GM21367 (cell line): Measurements from ENCODE around the gene CST6.
"Not testable (repeated sequence)": the region's sequence is repeated elsewhere in the genome, so short reads cannot be mapped to it uniquely, and the experiment has no call there.

Source experiments
- ATAC-seq: cut with Tn5 transposase; IDR thresholded peaks from one replicate; pipeline ENCODE4 v1.9.1; 2021; ENCODE audit not compliant: unreplicated experiment

The CST6 gene

DNA sequence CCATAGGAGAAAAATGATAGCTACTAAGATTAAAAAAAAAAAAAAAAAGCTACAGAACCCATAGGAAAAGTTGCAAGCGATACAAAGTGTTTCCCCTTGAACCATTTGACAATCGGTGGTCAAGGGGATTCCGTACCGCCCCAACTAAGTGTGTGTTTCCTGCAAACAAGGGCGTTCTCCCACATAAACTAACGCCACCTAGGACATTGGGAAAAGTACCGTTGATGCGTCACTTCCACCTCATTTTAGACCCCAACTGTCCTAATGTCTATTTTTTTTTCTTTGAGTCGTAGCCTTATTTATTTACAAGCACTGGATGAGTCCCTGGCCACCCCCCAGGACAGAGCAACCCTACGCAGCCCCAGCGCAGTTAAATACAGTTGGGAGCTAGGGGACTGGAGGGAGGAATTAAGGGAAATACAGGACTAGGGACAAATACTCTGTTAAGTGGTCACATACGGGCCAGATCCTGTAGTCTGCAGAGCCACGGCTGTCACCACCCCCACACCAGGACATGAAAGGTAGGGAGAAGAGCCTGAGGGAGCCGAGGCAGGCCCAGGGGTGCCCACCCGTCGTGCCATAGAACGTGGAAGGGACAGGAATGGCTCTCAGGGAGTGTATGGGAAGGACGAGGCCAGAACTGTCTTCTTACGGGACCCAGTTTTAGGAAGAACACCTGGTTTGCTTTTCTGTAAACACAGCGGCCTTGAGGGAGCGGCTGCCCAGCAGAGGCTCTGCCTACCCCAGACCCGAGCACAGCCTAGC lies 28.8 kb upstream of the CST6 start:
- ATAC-seq, result no peak

DNA sequence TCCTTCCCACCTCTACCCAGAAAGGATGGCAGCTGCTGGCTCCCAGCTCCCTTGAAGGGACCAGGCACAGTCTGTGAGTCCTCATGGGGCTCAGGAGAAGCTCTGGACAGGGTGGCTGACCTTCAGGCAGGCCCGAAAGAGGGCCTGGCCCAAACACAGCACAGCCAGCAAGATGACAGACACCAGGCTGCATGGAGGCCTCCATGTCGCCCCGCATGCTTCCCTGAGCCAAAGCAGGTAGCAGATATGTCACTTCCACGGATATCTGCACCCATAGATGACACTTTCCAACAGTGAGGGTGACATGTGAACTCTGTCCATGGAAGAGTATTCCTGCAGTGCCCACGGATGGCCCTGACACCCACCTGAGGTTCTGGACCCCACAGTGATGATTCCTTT lies 28.2 kb upstream of the CST6 start:
- no peak for ATAC-seq

DNA sequence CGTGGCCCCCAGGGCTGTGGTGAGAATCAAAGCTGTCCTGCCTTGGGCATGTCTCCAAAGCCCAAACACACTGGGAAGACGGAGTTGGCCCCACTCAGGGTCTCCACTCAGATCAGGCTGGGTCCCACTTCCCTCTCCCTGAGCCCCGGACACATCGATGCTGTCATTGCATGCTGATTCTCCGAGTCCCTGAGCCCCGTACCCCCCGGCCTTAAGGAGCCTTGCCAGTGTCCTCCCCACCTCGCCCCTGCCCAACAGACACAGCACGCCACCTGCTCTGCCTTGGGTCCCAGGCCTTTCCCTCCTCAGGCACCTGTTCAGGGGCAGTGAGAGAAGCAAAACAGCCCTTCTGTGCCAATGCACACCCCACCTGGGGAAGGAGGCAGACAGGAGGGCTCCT lies 24.5 kb upstream of the CST6 start:
- ATAC-seq, result no peak

DNA sequence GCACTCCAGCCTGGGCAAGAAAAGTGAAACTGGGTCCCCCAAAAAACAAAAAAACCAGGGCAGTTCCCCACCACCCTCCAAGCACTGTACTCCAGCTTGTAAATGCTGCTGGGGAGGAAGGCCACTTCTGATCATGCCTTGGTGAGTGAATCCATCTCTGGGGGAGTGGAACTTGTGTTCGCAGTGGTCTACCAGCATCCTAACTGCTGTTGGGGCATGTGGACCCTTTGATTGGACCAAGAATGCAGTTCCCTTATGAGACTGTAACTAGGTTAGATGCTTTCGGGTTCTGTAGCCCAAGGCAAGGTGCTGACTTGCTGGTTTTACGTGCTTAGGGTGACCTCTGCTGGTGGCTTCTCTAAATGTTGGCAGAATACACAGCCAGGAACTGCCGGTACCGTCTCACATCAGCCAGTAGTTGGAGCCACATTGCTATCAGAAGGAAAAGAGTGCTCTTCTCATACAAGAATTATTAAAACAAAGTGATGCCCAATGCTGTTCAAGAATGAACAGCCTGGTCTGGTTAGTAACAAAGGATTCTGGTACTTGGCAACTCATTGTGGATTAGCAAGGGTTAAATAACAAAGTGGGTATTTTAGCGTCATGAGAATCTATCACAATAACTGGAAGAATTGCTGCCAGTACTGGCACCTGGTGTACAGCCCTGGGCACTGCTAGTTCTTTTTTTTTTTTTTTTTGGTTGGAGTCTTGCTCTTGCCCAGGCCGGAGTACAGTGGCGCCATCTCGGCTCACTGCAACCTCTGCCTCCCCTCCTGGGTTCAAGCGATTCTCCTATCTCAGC lies 22.8 kb upstream of the CST6 start:
- ATAC-seq, result peak; percentile 90

DNA sequence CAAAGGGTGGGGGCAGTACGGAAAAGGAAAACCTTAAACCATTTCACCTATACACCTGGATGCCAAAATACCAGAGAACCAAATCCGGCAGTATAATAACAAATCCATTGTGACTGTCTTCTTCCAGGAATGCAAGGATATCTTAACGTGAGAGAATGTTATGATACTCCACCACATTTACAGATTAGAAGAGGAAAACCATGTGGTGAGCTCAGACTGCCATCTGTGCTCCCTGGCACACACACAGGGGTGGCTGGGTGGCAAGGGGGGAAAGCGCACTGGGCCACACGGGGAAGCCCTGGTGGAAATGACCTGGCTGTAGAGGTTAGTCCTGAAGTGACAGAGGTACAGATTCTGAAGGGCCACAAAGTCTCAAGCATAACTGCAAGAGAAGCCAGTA lies 19.8 kb upstream of the CST6 start:
- no peak for ATAC-seq

DNA sequence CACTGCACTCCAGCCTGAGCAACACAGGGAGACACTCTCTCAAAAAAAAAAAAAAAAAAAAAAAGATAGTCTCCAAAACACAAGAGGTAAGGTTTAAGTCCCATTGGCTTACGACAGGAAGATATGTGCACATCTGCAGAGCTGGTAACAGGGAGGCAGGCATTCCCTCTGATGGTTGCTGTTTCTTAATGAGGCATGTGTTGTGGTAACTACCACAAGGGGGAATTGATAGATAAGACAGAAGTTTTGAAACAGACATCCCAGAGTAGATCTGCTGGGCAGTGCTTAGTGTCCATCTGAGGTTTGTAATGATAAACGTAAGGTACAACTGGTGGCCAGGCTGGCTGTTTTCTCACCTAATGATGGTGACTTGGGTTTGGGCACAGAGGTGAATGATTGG lies 14.5 kb upstream of the CST6 start:
- no peak for ATAC-seq

DNA sequence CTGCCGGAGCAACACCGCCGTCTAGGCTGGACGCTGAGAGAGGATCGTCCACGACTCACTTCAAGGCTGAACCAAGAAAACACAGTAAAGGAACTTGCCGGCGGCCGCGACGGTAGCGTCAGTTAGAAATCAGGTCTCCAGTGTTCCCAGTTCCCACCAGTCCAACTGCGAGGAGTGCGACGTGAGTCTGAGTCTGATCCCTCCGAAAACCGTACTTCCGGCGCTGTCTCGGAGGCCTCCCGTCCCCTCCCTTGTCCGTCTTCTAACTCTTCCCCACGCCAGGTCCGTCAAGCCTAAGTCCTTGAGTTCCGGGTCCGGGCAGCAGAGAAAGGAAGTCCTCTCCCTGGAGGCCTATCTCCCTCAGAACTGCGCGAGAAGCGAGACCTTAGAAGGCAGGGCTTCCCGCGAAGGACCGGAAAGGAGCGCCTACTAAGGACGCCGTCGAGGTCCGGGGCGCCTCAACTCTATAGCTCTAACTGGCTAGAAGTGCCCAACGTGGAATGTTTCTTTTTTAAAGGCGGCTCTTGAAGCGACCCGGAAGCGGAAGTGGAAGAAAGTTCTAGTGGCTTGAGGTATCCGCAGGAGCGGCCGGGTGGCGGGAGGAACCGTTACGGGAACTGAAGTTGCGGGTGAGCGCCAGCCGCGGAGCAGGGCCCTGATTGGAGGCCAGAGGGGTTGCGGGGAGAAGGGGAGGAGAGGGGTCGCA lies 9.7 kb upstream of the CST6 start, which contains the start of the genes BANF1 and EIF1AD:
Gene BANF1, plus strand, starts transcription at position 562 of the 706 bp plus-strand sequence. CDS start 748 bp downstream, outside the sequence.
Gene EIF1AD, minus strand, starts transcription at position 216 of the 706 bp plus-strand sequence. CDS start 1,768 bp downstream, outside the sequence.
- peak; percentile 60 for ATAC-seq

DNA sequence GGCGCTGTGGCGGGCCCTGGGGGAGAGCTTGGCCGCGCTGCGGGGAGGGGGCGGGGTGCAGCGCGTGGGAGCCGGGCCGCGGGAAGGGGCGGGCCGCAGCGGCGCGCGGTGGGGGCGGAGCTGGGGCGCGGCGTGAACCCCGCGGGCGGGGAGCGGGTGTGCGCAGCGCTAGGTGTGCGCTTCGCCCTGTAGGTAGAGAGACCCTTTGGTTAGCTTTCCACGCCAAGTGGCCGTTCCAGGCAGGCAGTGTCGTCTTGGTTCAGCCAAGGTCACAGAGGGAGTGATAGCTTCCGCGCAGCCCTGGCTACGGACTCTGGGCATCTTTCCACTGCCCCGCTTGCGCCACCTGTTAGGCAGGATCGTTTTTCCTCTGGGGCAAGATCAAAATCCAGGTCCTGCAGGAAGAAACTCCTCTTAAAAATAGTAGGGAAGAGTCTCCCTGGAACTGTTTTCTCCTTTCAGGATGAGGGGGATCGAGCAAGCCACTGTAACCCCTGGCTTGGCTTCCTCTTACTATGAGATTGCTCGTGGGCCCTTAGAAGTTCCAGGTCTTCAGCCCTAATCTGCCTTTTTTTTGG lies 9.1 kb upstream of the CST6 start:
- ATAC-seq, result peak; percentile 34

DNA sequence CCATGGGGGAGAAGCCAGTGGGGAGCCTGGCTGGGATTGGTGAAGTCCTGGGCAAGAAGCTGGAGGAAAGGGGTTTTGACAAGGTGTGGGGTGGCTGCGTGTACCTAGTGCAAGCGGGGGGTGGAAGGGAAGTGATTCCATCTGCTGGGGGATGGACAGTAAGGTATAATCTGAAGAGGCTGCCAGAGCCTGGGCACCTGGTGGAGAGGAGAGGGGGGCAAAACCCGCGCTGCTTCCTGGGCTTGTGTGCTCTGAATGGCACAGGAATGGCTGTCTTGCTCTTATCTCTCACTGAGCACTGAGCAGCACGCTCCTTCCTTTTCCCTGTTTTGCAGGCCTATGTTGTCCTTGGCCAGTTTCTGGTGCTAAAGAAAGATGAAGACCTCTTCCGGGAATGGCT lies 8.5 kb upstream of the CST6 start:
- ATAC-seq, result no peak

DNA sequence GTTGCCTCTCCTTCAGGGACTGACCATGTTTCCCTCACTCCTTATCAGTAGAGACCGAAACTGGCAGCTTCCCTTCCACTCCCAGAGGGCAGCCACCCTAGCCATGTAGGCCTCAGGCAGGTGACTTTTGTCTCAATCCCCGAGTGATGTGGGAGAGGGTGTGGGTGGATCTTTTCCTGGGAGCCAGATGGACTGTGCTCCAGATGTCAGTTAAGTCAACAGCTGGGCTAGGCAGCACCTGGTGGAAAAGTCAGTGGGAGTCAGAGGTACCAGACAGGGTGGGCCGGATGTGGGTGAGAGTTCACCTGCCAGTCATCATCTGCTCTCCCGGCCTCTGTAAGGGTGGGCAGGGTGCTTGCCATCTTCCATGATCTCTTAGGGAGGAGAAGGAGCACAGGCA lies 7.6 kb upstream of the CST6 start:
- no peak for ATAC-seq

DNA sequence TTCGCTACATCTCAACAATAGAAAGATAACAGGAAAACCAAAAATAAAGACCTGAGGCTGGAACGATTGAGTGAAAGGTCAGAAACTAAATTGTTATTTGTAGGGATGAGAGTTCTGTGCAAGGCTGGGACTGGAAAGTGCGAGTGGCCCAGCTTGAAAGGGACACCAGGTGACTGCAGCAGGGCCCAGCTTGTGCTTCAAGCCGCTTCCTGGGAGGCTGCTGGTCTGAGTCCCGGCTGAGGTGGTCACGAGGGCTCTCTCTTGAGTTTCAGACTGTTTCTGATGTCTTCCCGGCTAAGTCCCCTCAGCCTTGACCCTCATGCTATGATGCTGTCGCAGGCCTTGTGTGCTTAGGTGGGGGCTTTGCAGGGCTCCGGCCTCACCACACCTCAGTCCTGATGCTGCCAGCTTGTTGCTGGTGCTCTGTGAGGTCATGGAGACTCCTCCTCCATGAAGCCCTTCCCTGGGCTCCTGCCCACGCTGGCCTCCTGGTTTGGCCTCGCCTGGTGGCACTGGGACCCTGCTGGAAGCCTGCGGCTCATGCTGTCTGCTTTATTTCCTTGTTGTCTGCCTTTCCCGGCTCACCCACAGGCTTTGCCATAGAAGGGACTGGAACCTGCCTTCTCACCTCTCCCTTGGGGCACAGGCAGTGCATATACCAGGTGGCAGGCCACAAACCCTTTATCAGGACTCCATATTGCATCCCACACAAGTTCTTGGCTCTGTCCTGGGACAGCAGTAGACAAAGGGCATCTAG lies 5.5 kb upstream of the CST6 start:
- ATAC-seq, result no peak

DNA sequence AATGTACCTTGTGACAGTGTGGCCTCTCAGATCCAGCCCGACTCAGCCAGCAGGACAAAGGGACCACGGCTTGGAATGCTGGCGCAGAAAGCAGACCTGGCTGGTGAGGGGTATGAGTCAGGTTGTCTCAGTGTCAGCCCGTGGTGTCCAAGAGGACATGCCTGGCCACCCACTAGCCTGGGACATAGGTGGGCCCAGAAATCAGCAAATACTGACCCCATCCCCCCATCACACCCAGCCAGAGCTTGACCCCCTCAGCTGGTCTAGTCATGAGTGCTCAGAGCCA lies 5.0 kb upstream of the CST6 start:
- no peak for ATAC-seq

DNA sequence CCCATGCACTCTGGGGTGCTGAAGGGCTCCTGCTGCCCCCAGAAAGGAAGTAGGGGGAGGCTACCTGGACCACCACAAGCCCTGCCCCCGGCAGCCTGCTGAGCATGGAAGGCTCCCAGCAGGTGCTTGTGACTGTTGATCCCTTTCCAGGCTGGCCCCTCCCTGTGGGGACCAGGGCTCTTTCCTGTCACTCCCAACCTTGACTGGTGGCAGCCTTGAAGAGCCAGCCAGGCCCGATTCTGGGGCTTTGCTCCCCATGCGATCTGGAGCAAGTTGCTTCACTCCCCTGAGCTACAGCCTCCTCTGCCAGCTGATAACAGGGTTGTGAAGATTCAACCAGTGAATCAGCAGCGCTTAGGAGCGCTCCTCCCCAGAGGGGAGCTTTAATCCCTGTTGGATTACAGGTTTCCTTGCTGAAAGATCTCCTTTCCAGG lies 4.6 kb upstream of the CST6 start:
- no peak for ATAC-seq

DNA sequence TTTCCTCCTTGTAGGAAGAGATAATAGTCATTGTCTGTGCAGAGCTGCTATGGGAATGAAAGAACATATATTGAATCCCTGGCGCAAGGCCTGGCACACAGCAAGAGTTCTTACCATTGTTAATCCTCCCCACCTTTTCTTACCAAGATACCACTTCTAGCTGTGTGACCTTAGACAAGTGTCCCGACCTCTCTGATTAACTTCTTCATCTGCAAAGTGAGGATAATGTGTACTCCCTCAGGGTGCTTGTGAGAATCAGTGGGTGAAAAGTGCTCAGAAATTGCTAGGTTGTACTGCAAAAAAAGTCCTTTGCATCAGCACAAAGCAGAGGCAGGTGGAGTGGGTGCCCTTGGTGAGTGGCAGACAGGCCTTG lies 3.7 kb upstream of the CST6 start:
- ATAC-seq, result no peak

DNA sequence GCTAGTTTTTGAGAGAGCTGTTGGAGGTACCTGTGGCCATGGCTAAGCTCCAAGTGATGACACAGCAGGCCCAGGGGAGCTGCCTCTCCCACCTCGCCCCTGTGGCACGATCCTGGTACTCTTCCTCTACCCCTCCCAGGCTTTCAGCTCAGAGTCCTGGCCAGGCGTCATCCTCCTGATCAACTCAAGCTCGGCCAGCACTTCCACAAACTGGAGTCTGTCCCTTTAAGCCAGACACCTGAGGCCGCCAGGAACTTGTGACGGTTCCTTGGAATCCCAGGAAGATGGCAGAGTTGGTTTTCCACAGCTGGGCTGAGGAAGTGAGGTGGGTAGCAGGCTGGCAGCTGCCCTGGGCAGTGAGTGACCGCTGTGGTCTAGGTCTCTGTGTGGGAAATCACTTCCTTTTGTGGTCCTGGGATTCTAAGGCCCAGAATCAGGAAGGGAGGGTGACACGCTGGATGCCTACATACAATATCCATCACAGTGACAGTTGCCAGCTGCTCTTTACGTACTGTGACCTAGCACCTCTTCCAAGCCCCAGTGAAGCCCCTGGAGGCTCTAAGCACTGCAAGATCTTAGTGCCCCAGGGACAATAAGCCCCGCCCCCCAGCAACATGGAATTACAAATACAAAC lies 3.2 kb upstream of the CST6 start:
- ATAC-seq, result no peak

DNA sequence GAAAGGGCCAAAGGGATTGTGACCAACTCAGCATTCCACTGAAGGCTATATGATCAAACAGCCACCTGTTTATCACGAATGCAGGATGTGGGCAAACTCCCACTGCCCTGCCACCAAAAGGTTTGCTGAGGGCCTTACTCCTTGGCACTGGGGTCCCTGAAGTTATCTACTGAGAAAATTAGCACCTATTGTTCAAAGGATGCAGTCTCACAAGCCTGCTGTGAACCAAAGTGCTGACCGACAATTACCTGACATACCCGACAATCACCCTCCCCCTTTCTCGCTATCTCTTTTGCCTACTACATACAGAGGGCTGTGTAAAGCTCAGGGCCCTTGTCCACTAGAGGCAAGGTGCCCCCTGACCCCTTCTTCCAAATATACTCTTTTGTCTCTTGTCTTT lies 1.8 kb upstream of the CST6 start:
- ATAC-seq, result not testable (repeated sequence)

DNA sequence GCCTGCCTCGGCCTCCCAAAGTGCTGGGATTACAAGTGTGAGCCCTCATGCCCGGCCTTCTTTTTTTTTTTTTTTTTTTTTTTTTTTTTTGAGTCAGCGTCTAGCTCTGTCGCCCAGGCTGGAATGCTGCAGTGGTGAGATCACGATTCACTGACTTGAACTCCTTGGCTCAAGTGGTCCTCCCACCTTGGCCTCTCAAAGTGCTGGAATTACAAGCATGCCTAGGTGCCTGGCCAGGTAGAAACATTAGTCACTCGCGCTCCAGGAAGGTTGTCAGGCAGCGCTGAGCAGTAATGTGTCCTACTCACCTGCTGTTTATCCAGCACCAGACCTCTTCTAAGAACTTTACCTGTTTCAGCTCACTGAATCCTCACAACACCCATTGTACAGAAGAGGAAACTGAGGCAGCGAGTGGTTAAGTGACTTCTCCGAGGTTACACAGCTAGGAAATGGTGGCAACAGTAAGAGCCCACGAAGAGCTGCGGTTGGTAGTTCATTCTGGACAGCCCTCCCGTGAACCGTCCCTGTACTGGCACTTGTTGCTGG lies 496 bp upstream of the CST6 start:
- ATAC-seq, result no peak

DNA sequence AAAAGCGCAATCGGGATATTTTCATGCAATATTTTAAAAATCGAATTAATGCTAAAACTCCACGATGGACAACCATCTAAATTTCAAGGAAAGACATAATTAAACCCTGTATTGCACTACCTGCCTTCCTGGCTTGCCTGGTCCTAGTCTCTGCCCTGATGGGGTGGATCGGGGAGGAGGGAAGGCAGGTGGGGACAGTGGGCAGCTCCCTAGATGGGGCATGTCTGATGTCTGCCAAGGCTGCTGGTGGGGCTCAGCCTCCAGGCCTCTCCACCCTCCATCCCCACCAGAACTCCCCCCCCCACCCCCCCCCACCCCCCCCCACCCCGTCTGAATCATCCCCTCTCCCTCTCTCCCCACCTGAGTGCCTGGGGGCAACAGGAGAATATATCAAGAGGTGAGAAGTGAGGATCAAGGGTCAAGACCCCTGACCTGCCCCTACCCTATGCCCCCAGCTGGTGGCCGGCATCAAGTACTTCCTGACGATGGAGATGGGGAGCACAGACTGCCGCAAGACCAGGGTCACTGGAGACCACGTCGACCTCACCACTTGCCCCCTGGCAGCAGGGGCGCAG lies 650 bp downstream of the CST6 start:
- ATAC-seq, result no peak

DNA sequence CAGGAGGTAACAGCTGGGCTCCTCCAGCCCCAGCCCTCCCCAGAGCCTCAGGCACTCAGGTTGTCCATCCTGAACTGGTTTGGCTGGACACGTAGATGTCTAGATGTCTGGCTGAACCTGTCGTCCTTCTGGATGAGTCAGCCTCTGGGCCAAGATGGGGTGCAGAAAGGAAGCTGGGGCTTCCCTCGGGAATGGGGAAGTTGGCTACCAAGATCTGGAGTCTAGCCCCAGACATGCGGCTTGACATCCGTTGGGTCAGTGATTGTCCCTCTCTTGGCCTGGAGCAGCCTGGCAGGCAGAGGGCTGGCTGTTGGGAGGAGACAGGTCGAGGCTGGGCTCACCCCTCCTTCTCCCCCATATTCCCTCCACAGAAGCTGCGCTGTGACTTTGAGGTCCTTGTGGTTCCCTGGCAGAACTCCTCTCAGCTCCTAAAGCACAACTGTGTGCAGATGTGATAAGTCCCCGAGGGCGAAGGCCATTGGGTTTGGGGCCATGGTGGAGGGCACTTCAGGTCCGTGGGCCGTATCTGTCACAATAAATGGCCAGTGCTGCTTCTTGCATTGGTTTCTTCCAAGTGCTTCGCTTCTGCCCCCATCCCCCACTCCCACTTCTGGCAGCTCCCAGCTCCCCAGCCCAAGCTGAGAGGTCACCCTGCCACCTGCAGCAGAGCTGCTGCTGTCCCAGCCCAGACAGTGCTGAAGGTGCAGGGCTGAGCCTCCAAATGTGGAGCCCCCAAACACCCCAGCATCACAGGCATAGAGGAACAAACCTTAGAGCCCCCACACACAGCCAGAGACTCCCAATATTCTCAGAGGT lies 1.3 kb downstream of the CST6 start:
- no peak for ATAC-seq
